HG03039 (cell line): ENCODE data around the gene CMSS1.

Experiments used
- ATAC-seq: cut with Tn5 transposase; IDR thresholded peaks from one replicate; pipeline ENCODE4 v1.9.1; 2021; ENCODE audit warnings: mild to moderate bottlenecking, moderate library complexity; ENCODE audit not compliant: unreplicated experiment

CMSS1 gene

GRCh38 chr3:100159331-100160153, 341.9 kb downstream of the CMSS1 start:
- ATAC-seq, result no peak

GRCh38 chr3:100160521-100160920, 342.9 kb downstream of the CMSS1 start:
- ATAC-seq, result no peak

DNA sequence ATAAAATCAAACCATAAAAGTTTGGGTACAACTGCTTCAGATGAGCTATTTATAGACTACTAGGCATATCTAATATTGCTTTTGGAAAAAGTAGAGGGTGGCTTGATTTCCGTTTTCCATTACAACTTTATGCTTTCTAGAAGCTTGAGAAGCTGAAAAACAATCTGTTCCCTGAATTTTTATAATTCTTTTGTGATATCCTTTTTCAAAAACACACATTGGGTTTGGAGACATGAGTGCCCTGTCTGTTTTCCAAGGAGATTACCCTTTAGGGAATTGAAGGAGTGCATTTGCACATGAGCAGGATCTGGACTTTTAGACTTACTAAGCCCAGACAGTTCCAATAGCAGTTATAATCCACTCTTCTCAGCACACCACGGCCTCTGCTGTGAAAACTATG, 346.1 kb downstream of the CMSS1 start:
- no peak for ATAC-seq

GRCh38 chr3:100164743-100165142, 347.1 kb downstream of the CMSS1 start:
- ATAC-seq, result no peak

DNA sequence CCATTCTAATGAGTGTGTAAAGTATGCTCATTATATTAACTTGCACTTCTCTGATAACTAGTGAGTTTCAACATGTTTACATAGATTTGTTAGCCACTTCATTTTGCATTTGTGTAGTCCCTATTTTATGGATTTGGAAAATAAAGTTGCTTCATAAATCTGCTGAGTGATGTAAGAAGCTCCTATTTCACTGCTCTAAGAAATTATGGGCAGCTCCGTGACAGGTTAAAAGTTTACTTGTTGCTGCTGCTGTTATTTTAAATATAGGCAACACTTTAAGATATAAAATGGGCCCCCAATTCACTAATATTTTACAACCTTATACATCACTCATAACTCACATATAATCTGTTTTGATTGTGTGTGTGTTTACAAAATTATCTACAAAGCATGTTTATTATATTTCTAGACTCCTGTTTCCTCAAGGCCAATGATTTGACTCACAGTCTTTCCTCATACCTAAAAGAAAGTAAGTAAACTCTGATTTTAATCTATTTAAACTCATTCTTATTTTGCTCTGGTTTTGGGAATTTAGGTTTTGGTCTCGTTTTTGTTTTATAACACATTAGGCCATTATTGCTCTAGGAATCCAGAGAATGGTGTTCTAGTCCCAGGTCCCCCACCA, 348.4 kb downstream of the CMSS1 start:
- ATAC-seq, result no peak

GRCh38 chr3:100169201-100169920, 351.7 kb downstream of the CMSS1 start:
- ATAC-seq, result no peak

DNA sequence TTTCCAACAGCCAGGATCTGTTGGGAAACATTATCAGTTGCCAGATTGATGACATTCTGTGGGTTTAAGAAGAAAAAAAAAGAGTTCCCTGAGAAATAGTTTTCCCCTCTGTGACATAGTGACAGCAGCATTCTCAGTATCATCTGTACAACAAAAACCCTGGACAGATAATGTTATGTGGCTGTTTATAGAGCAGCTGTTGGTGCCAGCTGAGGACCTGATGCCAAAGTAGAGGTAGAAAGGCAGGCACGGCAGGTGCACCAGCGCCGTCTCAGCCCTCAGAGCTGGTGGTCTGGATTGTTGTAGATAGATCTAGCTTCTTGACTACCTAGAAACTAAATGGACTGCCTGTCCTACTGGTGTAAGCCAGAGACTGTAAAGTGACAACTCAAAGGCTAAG, 352.8 kb downstream of the CMSS1 start:
- no peak for ATAC-seq

- ATAC-seq, result no peak
Measured at GRCh38 chr3:100171211-100171914, 353.7 kb downstream of the CMSS1 start.

DNA sequence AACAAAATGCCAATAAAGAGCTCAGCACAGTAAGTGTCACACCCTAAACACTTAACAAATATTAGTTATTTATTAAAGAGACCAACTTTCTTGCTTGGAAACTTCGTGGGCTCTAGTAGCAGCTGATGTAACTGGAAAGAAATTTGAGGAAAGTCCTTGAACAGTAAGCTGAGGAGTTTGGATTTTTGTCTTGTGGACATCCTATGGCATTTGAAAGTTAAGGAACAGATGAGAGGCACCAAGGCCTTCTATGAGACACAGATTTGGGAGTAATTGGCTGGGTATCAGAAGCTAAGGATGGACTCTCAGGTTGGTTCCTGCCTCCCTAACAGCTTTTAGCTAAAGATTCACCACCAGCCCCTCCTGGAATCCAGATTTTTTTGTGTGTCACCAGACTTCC, 356.3 kb downstream of the CMSS1 start:
- no peak for ATAC-seq

- no peak for ATAC-seq
Measured at GRCh38 chr3:100175637-100176280, 358.1 kb downstream of the CMSS1 start.

GRCh38 chr3:100179692-100180349, 362.2 kb downstream of the CMSS1 start:
- no peak for ATAC-seq

DNA sequence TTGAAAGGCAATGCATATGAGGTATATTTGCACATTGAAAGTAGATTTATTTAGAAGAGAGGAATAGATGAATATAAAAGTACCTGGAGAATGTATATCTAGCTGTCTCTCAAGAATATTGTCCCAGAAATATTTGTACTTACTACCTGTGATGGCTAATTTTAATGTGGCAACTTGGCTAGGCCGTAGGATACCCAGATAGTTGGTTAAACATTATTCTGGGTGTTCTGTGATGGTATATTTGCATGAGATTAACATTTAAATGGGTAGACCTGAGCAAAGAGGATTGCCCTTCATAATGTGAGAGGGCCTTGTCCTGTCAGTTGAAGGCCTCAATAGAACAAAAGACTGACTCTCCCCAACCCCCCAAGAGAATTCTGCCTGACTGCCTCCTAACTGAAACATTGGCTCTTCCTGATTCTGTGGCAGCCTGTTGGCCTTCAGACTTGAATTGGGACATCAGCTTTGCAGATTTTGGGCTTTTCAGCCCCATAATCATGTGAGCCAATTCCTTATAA, 366.0 kb downstream of the CMSS1 start:
- ATAC-seq, result no peak

GRCh38 chr3:100184948-100185570, 367.4 kb downstream of the CMSS1 start:
- no peak for ATAC-seq

GRCh38 chr3:100185847-100186246, 368.2 kb downstream of the CMSS1 start:
- ATAC-seq, result no peak

DNA sequence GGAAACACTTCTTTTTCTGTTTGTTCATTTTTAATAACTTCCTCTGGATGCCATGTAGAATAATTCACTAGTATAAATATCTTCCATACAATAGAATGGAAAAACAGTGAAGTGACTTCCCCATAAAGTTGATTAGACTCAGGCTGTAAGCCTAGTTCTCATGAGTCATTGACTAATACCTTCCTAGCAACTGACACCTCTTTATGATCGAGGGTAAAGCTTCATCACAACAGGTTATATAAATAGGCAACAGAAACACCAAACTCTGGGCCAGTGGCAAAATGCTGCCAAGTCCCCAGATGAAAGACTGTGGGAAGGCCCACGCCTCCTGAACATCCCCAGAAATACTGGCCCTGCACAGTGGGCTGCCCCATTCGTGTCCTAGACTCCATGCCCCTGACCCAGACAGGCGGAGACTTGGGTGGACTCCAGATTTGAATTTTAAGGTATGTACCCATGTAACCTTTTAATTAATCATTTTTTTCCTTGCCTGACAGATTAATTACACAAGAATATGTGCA, 371.8 kb downstream of the CMSS1 start:
- no peak for ATAC-seq

DNA sequence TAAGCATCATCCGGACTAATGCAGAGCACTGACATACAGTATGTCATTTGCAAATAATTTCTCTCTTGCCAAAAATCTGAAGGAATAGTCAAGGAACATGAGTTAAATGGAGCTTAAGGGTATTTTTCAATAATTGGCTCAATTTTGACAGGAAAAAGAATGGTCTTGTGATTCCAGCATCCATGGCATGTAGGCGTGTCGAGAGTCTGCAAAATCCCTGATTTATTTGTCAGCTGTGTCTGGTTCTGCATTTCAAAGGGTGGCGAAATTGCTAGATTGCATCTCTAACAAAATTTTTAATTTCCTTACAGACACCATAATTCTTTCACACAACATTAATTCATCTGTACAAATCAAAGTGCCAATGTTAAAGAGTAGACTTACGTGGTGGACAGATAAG, 377.7 kb downstream of the CMSS1 start:
- ATAC-seq, result no peak

GRCh38 chr3:100197876-100198275, 380.2 kb downstream of the CMSS1 start:
- ATAC-seq, result no peak

DNA sequence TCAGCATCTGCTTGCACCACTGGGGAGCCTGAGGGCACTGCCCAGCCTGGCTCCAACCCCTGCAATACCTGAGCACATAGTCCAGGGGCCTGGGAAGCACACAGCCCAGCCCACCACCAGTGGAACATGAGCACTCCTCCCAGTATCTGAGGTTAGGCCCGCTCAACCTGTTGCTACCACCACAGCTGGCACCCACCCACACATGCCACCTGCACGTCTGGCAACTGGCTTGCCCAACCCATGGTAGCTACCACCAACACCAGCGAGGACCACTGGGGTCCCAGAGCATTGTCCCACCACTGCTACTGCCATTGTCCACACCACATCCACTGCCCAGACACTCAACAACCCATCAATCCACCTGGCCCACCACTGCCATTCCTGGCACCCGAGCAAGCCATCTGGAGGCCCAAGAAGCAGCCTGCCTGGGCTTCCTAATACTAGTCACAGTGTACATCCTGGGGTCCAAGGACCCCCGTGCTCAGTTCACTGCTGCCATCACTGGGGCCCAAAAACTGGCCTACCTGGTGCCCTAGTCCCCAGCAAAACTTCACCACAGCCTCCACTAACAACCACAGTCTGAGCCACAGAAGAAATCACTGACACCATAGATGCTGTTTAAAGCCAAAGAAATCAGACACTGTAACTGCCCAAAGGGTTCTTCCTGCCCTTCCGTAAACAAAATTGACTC, 381.1 kb downstream of the CMSS1 start:
- no peak for ATAC-seq

DNA sequence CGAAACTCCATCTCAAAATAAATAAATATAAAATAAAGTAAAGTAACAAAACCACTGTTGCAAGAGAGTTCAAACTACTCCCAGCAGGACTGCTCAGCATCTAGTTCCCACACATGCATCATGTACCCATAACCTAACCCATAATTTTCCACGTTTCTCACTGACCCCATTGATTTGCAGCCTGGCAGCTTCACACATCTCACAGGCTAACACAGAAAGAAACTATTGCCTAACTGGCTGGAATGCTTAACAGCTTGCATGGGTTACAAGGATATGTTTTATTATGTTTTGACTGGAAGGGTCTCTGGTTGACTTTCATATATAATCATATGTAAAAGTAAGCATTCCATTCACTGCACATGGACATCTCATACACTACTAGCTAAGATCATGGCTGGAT, 387.5 kb downstream of the CMSS1 start:
- ATAC-seq, result no peak
